GM21381 (cell line): ENCODE data around the gene RASSF10.

Experiments
- ATAC-seq: cut with Tn5 transposase; IDR thresholded peaks from one replicate; pipeline ENCODE4 v1.9.1; 2021; ENCODE audit warnings: mild to moderate bottlenecking, moderate library complexity; ENCODE audit not compliant: unreplicated experiment

The RASSF10 gene

GRCh38 chr11:13008625-13009475 lies at the start of gene RASSF10:
TSS of gene RASSF10 (plus strand) at chr11:13009316. CDS start at chr11:13009577, 261 bp downstream.
- ATAC-seq, result peak; percentile 51

GRCh38 chr11:12961615-12962014 lies 47.5 kb upstream of the RASSF10 start:
- no peak for ATAC-seq

DNA sequence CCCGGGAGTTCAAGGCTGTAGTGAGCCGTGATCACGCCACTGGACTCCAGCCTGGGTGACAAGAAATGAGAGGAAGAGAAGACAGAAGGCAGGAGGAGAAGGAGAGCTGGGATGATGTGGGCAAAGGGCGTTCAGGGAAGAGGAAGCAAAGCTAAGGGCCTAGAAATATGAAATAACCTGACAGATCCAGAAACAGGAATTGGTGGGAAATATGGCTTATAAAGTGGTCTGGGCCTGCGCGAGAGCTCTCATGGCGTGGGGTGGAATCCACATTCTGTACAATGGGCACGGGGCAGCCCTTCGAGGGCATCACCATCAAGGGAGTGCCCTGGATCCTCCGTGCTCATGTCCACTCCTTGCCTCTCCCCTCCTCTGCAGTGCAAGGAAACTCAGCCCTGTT lies 46.8 kb upstream of the RASSF10 start:
- no peak for ATAC-seq

DNA sequence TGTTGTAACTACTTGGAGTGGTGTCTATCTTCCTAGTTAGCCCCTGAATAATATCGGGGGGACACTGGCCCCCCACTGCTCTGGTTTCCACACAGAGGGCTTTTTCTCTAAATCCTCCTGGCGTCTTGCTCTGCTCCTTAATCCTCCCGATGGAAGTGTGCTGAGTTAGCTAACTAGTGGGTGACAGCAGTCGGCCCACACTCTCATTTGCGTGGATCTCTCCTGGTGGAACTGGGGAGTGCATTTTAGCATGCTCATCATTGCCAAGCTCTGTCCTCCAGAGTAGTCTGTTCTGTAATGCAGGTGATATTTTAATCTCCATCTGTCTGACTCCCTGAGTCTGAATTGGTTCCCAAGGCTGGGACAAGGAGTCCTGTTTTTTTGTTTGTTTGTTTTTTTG lies 46.1 kb upstream of the RASSF10 start:
- ATAC-seq, result no peak

DNA sequence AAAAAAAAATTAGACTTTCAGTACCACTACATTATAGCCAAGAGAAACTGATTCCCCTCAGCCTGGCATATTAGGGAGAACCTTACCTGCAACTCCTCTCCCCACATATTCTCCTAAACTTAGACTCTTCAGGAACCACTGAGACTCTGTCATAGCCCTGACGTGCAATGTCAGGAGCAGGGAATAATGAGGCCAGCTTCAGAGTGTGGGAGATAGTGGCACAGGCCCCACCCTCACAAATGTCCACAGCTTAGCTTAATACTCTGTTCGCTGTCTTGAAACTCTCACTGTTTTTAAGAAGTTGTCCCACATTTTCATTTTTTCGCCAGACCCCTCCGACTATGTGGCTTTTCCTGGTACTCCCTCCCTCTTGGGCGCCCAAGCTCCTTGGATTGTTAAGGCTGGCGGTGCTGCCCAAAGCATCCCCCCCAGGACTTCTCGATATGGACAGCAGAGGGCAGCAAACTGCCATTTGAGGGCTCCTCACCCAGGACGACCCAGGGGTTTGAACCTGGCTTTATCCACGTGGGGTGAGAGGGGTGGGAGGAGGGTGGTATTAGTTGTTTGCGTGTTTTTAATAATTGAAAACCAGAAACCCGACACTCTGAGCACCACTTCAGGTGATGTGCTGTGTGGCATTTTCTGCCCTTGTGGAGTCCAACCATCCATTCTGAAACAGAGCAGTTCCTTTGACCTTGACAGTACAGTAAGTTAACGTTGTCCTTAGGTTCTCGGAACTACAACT lies 45.2 kb upstream of the RASSF10 start:
- peak; percentile 84 for ATAC-seq

DNA sequence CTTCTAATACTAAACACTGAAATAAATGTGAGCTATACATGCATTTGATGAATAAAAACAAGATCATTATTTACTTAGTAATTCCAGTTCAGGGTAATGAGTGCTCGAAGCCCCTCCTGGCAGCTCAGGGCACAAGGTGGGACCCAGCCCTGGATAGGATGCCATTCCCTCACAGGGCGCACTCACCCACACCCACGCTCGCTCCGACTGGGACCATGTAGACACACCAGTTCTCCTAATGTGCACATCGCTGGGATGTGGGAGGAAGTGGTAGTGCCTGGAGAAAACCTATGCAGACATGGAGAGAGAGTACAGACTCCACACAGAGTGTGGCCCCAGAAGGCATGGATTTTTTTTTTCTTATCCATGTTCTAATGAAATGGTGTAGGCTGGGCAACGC lies 44.5 kb upstream of the RASSF10 start:
- no peak for ATAC-seq

DNA sequence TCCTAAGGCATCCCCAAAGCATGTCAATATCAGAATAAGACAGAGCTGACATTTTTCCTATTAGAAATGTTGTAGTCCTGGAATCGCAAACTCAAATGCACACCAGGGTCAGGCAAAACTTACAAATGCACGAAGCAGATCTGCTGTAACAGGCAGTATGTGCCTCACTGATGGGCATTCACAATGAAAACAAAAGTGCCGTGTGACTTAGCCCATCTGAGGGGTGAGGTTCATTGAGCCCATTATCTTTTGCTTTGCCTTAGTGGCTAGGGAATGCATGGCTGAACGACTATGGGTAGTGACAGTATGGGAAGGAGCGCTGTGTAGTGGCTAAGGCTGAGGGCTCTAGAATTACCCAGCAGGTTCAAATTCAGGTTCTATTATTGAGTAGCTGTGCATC lies 43.1 kb upstream of the RASSF10 start:
- no peak for ATAC-seq

DNA sequence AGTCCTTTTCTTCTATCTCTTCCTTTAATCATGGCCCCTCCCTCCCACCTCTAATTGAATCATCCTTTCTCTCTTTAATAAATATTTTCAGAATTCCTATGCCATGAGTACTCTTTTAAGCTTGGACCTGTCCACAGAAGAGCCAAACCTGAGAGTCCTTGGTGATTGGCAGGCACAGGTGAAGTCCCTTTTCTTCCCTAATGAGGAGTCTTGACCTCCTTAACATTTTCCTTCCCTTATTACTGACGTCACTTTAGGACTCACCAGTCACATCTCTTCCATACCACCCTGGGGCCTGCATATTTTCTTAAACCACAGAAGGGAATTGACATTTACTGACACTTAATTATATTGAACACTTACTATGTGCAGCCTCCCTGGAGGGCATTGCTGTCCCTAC lies 41.0 kb upstream of the RASSF10 start:
- no peak for ATAC-seq

DNA sequence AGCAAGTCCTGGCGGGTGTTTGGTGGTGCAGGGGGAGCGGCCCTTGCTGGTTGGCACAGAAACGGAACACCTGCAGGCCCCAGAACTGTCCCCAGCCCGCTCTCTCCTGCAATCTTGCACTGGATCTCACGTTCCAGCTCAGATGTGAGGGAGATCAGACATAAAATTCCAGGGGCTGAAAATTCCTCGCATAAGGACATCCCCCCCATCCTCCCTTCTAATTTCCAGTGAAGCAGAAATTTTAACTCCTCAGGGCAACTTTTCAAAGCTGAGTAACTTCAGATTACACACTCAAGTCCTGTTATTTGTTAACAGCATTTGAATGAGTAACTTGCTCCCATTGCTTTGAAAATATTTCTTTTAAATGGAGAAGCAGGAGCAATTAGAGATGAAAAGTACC lies 40.3 kb upstream of the RASSF10 start:
- ATAC-seq, result no peak

- no peak for ATAC-seq
Observed at GRCh38 chr11:12971955-12972354, 37.2 kb upstream of the RASSF10 start.

DNA sequence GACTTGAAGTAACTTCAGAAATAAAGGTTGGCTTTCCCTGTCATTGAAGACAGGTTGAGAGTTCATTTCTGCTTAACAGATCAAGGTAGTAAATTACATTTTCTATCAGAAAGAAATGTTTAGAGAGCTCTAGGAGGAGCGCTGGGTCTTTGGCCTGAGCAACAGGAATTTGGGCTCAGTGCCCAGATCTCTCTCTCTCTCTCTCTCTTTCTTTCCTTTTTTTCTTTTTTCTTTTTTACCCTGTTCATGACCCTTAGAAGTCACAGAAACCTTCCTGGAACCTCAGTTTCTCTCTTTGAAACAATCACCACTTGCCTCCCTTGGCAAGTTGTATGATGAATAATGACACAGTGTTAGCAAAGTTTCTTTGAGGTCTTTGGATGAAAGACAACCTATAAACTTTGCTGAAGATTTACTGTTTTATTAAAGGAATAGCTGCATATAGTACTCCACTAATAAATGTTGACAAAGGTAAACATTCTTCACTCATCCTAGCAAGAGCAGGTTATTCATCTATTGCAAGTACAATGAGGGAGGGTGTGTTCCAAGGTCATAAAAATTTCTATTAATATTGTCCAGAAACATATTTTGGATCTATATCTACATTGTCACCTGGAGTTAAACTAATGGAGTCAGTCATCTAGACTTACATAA lies 35.5 kb upstream of the RASSF10 start:
- ATAC-seq, result no peak

DNA sequence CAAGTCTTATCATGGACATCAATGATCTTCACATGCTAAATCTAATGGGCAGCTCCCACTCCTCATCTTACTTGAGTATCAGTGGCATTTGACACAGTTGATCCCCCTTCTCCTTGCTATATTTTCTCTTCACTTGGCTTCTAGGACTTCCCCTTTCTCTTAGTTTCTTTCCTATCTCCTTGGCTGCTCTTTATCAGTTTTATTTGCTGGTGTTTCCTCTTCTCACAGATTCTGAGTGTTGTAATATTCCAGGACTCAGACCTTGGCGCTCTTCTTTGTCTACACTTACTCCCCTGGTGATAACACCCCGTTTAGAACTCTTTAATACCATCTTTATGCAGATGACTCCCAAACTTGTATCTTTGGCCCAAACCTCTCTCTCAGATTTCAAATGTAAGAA lies 33.9 kb upstream of the RASSF10 start:
- no peak for ATAC-seq

GRCh38 chr11:12979928-12980689 lies 29.0 kb upstream of the RASSF10 start:
- no peak for ATAC-seq

- ATAC-seq, result no peak
Observed at GRCh38 chr11:12981676-12982522, 27.2 kb upstream of the RASSF10 start.

GRCh38 chr11:12983336-12983735 lies 25.8 kb upstream of the RASSF10 start:
- ATAC-seq, result no peak

GRCh38 chr11:12986194-12986898 lies 22.8 kb upstream of the RASSF10 start:
- no peak for ATAC-seq

- no peak for ATAC-seq
Observed at GRCh38 chr11:12989428-12990161, 19.5 kb upstream of the RASSF10 start.

GRCh38 chr11:12990162-12990480 lies 19.0 kb upstream of the RASSF10 start:
- no peak for ATAC-seq

DNA sequence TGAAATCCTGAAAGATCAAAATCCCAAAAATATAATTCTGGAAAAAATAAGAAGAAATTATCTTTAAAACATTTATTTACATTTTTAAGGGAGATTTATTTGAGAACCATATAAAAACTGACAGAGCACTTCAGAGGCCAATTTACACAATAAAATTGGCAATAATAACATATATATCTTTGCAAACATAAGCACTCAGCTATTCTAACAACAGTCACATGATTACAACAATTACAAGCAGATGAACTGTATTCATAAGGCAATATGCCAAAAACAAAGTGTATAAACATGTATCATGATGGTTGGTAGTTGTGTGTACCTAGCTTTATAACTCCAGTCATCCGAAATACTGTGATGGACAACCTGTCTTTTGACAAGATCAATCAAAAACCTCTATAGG lies 17.7 kb upstream of the RASSF10 start:
- no peak for ATAC-seq
